ACC112 (cell line): Measurements from ENCODE around the gene FUT6.
"Not testable (repeated sequence)": the region's sequence is repeated elsewhere in the genome, so short reads cannot be mapped to it uniquely, and the experiment has no call there.

Experiments
- H2AFZ ChIP-seq: fragments of 200-600 bp; sonication (generic); one replicate; pipeline ENCODE4 v1.6.0; 2017; ENCODE audit warnings: antibody characterized with exemption, low read length; ENCODE audit not compliant: unreplicated experiment
- H3K27ac ChIP-seq: fragments of 200-600 bp; sonication (generic); 2 replicates; pipeline ENCODE4 v1.5.1; 2014; ENCODE audit warnings: low read depth, mild to moderate bottlenecking, antibody characterized with exemption, low read length, moderate library complexity
- H3K27me3 ChIP-seq: fragments of 200-600 bp; sonication (generic); 2 replicates; pipeline ENCODE4 v1.6.1; 2014; ENCODE audit warnings: mild to moderate bottlenecking, antibody characterized with exemption, low read length, moderate library complexity, mixed read lengths; ENCODE audit not compliant: insufficient read depth
- H3K36me3 ChIP-seq: fragments of 200-600 bp; sonication (generic); 2 replicates; pipeline ENCODE4 v1.6.1; 2016; ENCODE audit warnings: mild to moderate bottlenecking, antibody characterized with exemption, low read length, moderate library complexity, mixed read lengths; ENCODE audit not compliant: insufficient read depth
- H3K4me1 ChIP-seq: fragments of 200-600 bp; sonication (generic); one replicate; pipeline ENCODE4 v1.6.1; 2016; ENCODE audit warnings: low read length, mixed read lengths; ENCODE audit not compliant: insufficient read depth, unreplicated experiment, control insufficient read depth
- H3K4me3 ChIP-seq: fragments of 200-600 bp; sonication (generic); 2 replicates; pipeline ENCODE4 v1.5.1; 2014; ENCODE audit warnings: mild to moderate bottlenecking, low read depth, low read length
- H3K79me2 ChIP-seq: fragments of 200-600 bp; sonication (generic); one replicate; pipeline ENCODE4 v1.6.0; 2016; ENCODE audit warnings: low read length; ENCODE audit not compliant: control insufficient read depth, unreplicated experiment, insufficient read depth

Gene FUT6, protein sequence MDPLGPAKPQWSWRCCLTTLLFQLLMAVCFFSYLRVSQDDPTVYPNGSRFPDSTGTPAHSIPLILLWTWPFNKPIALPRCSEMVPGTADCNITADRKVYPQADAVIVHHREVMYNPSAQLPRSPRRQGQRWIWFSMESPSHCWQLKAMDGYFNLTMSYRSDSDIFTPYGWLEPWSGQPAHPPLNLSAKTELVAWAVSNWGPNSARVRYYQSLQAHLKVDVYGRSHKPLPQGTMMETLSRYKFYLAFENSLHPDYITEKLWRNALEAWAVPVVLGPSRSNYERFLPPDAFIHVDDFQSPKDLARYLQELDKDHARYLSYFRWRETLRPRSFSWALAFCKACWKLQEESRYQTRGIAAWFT

DNA sequence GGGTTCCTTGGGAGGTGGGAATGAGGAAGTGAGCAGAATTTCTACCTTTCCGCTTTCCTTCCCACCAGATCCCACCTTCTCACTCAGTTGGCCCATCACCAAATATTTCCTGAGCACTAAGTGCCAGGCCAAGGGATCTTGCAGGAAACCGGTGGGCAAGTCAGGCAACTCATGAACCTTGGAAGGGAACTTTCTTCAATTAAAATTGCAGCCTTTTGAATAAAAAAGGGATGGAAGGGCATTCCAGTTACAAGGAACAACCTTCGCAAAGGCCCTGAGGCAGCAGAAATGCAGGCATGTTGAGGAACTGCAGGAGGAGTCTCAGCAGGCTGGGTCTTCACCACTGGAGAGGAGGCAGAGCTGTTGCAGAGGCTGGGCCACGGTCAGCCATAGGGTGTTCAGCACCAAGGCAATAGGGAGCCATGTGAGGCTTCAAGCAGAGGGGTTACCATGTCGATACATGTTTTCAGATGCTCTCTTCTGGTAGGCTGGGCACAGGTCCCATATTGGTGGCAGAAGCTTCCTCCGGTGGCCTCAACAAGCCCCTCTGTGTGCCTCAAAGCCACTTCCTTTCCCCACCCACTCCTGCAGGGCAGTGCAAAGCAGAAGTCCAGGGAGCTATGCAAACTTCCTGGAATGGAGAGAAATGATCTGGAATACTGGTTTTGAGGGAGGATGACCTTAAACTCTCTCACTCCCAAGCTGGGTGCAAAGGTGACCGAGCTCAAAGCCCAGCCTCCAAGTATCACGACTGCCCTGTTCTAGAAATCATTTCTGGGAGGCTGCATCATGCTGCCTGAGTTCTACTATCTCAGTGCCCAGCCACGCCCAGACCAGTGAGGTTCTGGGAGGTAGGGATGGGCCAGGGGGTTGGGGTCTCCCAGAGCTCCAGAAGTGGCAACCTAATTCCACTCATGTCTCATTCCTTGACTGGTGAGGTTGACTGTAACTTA lies at the start of gene FUT6:
FUT6 (minus strand) TSS at position 638 of the 953 bp plus-strand sequence. CDS start 7,135 bp downstream, outside the sequence.
- no peak within 1 kb of the TSS for H3K27ac ChIP-seq
- H3K27me3 ChIP-seq: no peaks in the 10 kb centered on the region
- no peaks in the 10 kb centered on the region for H3K36me3 ChIP-seq
- no peak within 1 kb of the TSS for H2AFZ ChIP-seq
- no peaks in the 10 kb centered on the region for H3K4me1 ChIP-seq
- no peaks in the 10 kb centered on the region for H3K79me2 ChIP-seq
- no peak within 1 kb of the TSS for H3K4me3 ChIP-seq

- not testable (repeated sequence) for H3K27me3 ChIP-seq, H3K27ac ChIP-seq, H2AFZ ChIP-seq, H3K36me3 ChIP-seq, H3K79me2 ChIP-seq, H3K4me1 ChIP-seq, H3K4me3 ChIP-seq
These were observed 44.7 kb upstream of the FUT6 start for GRCh38 chr19:5884065-5884811.

GRCh38 chr19:5883157-5883873 lies 43.8 kb upstream of the FUT6 start:
- H3K4me1 ChIP-seq, H3K27me3 ChIP-seq, H2AFZ ChIP-seq, H3K79me2 ChIP-seq, H3K36me3 ChIP-seq, H3K27ac ChIP-seq, H3K4me3 ChIP-seq: not testable (repeated sequence)

DNA sequence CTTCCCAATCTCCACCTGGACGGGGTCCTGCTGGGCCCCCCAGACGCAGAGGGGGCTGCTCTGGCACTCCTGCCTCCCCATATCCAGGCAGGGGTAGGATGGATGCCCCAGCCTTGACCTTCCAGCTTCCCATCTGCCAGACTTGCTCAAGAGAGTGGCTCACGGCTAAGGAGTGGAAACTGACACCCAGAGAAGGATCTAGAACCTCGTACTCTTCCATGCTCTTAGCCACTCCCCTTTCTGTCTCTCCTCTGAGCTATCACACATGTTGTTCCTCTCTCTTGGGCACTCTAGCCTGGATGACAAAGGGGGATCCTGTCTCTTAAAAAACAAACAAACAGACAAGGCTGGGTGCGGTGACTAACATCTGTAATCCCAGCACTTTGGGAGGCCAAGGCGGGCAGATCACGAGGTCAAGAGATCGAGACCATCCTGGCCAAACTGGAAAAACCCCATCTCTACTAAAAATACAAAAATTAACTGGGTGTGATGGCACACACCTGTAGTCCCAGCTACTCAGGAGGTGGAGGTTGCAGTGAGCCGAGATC lies 43.0 kb upstream of the FUT6 start:
- Histone ChIP-seq H3K36me3 (no peaks in the 10 kb centered on the region), H3K27ac (no peak overlapping the region), H3K79me2 (no peaks in the 10 kb centered on the region), H2AFZ (no peak overlapping the region), H3K27me3 (no peaks in the 10 kb centered on the region), H3K4me1 (no peaks in the 10 kb centered on the region), H3K4me3 (no peak overlapping the region)

- H3K4me3 ChIP-seq: no peak overlapping the region
- no peaks in the 10 kb centered on the region for H3K36me3 ChIP-seq
- H3K27ac ChIP-seq: no peak overlapping the region
- H2AFZ ChIP-seq: no peak overlapping the region
- H3K4me1 ChIP-seq: no peaks in the 10 kb centered on the region
- no peaks in the 10 kb centered on the region for H3K27me3 ChIP-seq
- H3K79me2 ChIP-seq: no peaks in the 10 kb centered on the region
These were observed 42.2 kb upstream of the FUT6 start for GRCh38 chr19:5881543-5882299.

DNA sequence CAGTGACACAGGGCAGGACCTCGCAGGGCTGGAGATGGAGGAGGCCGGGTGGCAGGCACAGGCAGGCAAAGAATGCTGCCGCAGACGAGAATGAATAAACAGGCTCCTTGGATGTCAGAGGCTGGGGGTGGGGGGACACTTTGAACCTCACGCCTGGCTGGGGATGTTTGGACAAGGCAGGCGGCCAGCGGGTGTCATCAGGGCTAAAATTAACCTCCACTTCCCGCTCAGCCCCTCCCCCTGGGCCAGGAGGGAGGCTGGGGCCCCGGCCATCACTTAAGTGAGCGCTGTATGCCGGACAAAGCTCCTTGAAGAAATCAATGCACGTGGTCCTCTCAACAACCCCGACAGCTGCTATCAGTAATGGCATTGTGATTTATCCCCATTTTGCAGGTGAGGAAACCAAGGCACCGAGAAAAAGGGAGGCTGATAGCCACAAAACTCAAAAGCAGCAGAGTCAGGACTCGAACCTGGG lies 41.1 kb upstream of the FUT6 start:
- no peaks in the 10 kb centered on the region for H3K79me2 ChIP-seq
- no peak overlapping the region for H3K27ac ChIP-seq
- no peaks in the 10 kb centered on the region for H3K4me1 ChIP-seq
- H3K4me3 ChIP-seq: no peak overlapping the region
- no peaks in the 10 kb centered on the region for H3K36me3 ChIP-seq
- H3K27me3 ChIP-seq: no peaks in the 10 kb centered on the region
- H2AFZ ChIP-seq: no peak overlapping the region

- no peak overlapping the region for H2AFZ ChIP-seq
- H3K79me2 ChIP-seq: no peaks in the 10 kb centered on the region
- H3K27ac ChIP-seq: no peak overlapping the region
- H3K4me3 ChIP-seq: no peak overlapping the region
- H3K36me3 ChIP-seq: no peaks in the 10 kb centered on the region
- no peaks in the 10 kb centered on the region for H3K27me3 ChIP-seq
- no peaks in the 10 kb centered on the region for H3K4me1 ChIP-seq
These were observed 40.7 kb upstream of the FUT6 start for GRCh38 chr19:5880196-5880595.

DNA sequence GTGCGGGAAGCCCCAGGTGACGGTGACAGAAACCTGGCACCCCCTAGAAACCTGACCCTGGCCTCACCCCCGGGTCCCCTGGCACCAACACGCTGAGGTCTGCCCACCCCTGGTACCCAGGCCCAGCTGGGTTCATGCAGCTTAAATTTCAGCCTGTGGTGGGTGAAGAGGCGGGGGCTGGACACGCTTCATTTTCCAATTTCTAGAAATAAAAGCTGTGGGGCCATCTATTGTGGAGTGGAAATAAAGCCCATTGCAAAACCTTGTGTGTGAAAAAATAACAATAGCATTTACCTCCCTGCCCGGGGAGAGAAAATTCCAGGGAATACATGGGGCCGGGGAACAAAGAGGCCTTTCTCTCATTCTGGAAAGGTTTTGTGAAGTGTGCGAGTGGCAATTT lies 38.4 kb upstream of the FUT6 start:
- H3K4me1 ChIP-seq: no peaks in the 10 kb centered on the region
- no peaks in the 10 kb centered on the region for H3K79me2 ChIP-seq
- H3K4me3 ChIP-seq: no peak overlapping the region
- no peak overlapping the region for H3K27ac ChIP-seq
- H3K27me3 ChIP-seq: no peaks in the 10 kb centered on the region
- no peak overlapping the region for H2AFZ ChIP-seq
- H3K36me3 ChIP-seq: no peaks in the 10 kb centered on the region

GRCh38 chr19:5877427-5877826 lies 37.9 kb upstream of the FUT6 start:
- Histone ChIP-seq H3K79me2 (no peaks in the 10 kb centered on the region), H3K27ac (no peak overlapping the region), H2AFZ (no peak overlapping the region), H3K4me1 (no peaks in the 10 kb centered on the region), H3K27me3 (no peaks in the 10 kb centered on the region), H3K36me3 (no peaks in the 10 kb centered on the region), H3K4me3 (no peak overlapping the region)
